ENCODE measurements around the gene BIN1. TPM values are rescaled to one million over a fixed set of nuclear protein-coding genes. Genes with fewer than 3 reads are reported as not detected.

The BIN1 gene
- total RNA-seq, 1 experiment from 2014 or later, result 42.5 TPM

DNA sequence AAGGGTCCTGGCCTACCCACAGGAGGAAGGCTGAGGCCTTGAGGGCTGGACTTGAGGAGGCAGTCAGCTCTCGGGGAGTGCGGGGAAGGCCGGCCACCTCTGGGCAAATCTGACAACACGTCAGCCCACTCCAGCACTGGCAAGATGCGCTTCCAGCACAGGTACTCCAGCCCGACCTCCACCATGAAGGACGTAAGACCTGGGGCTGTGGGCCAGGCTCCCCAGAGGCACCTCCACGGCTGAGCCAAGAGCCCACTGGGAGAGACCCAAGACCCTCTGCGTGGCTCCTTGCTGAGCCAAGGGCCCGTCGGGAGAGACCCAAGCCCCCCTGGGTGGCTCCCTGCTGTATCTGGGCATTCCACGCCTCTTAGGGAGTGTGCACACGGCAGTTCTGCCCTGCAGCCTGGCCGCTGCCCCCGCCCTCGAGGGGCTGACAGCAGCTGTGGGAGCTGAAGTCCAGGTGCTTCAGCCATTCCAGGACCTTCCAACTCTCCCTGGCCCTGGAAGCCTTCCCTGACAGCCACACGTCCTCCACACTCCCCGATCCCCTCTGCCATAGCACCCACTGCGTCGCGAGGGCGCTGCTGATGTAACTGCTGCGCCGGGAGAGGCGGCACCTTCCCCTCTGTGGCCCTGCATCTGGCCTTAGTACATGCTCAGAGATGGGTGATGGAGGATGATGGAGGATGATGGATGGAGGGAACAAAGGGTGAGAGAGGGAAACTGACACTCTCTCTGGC lies 50.2 kb downstream of the BIN1 start (continued):
- TF ChIP-seq, protein P1, sequence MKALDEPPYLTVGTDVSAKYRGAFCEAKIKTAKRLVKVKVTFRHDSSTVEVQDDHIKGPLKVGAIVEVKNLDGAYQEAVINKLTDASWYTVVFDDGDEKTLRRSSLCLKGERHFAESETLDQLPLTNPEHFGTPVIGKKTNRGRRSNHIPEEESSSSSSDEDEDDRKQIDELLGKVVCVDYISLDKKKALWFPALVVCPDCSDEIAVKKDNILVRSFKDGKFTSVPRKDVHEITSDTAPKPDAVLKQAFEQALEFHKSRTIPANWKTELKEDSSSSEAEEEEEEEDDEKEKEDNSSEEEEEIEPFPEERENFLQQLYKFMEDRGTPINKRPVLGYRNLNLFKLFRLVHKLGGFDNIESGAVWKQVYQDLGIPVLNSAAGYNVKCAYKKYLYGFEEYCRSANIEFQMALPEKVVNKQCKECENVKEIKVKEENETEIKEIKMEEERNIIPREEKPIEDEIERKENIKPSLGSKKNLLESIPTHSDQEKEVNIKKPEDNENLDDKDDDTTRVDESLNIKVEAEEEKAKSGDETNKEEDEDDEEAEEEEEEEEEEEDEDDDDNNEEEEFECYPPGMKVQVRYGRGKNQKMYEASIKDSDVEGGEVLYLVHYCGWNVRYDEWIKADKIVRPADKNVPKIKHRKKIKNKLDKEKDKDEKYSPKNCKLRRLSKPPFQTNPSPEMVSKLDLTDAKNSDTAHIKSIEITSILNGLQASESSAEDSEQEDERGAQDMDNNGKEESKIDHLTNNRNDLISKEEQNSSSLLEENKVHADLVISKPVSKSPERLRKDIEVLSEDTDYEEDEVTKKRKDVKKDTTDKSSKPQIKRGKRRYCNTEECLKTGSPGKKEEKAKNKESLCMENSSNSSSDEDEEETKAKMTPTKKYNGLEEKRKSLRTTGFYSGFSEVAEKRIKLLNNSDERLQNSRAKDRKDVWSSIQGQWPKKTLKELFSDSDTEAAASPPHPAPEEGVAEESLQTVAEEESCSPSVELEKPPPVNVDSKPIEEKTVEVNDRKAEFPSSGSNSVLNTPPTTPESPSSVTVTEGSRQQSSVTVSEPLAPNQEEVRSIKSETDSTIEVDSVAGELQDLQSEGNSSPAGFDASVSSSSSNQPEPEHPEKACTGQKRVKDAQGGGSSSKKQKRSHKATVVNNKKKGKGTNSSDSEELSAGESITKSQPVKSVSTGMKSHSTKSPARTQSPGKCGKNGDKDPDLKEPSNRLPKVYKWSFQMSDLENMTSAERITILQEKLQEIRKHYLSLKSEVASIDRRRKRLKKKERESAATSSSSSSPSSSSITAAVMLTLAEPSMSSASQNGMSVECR (CRISPR knock-in tag; IDR thresholded peaks at IDR 0.05; ENCODE audit: borderline replicate concordance), result no peak

DNA sequence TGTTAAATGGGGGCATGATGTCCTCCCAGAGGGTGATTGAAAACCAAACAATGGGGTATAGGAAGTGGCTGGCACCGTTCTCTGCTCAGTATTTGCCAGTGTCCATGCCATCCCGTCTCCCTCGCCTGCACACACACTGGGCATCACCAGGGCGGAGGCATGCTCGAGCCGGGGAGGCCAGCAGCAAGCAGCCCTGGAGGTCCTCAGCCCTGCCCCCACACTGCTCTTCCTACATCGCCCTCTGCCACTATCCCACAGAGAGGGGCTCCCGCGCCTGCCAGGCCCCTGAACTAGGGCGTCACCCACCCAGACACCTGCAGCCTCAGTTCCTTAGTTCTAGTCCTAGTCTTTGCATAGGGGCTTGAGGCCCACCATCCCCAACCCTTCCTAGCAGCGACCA lies 50.9 kb downstream of the BIN1 start:
- no peak overlapping the region for H3K27ac Mint-ChIP-seq
- H3K4me3 Mint-ChIP-seq, result no peak overlapping the region
- TF ChIP-seq, protein P2, sequence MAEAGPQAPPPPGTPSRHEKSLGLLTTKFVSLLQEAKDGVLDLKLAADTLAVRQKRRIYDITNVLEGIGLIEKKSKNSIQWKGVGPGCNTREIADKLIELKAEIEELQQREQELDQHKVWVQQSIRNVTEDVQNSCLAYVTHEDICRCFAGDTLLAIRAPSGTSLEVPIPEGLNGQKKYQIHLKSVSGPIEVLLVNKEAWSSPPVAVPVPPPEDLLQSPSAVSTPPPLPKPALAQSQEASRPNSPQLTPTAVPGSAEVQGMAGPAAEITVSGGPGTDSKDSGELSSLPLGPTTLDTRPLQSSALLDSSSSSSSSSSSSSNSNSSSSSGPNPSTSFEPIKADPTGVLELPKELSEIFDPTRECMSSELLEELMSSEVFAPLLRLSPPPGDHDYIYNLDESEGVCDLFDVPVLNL (CRISPR knock-in tag; IDR thresholded peaks at IDR 0.05; ENCODE audit: borderline replicate concordance, low read depth), result no peak
- TF ChIP-seq, protein P3, sequence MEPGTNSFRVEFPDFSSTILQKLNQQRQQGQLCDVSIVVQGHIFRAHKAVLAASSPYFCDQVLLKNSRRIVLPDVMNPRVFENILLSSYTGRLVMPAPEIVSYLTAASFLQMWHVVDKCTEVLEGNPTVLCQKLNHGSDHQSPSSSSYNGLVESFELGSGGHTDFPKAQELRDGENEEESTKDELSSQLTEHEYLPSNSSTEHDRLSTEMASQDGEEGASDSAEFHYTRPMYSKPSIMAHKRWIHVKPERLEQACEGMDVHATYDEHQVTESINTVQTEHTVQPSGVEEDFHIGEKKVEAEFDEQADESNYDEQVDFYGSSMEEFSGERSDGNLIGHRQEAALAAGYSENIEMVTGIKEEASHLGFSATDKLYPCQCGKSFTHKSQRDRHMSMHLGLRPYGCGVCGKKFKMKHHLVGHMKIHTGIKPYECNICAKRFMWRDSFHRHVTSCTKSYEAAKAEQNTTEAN (CRISPR knock-in tag; IDR thresholded peaks at IDR 0.05), result no peak
- TF ChIP-seq, protein P4, sequence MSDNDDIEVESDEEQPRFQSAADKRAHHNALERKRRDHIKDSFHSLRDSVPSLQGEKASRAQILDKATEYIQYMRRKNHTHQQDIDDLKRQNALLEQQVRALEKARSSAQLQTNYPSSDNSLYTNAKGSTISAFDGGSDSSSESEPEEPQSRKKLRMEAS (CRISPR knock-in tag; IDR thresholded peaks at IDR 0.05), result no peak
- no peak for TF ChIP-seq CREB1 (CRISPR knock-in tag; IDR thresholded peaks at IDR 0.05)
- TF ChIP-seq, protein P5, sequence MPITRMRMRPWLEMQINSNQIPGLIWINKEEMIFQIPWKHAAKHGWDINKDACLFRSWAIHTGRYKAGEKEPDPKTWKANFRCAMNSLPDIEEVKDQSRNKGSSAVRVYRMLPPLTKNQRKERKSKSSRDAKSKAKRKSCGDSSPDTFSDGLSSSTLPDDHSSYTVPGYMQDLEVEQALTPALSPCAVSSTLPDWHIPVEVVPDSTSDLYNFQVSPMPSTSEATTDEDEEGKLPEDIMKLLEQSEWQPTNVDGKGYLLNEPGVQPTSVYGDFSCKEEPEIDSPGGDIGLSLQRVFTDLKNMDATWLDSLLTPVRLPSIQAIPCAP (CRISPR knock-in tag; IDR thresholded peaks at IDR 0.05), result no peak
- no peak for TF ChIP-seq EMX1 (CRISPR knock-in tag; IDR thresholded peaks at IDR 0.05)
- CTCF ChIA-PET, result no interaction called here
- POLR2A ChIA-PET, result no interaction called here
- H3K27me3 Mint-ChIP-seq (ENCODE audit: low read depth), result no peaks in the 10 kb centered on the region
- no peaks in the 10 kb centered on the region for H3K9me3 Mint-ChIP-seq
- ATAC-seq, result no peak
- no peaks in the 10 kb centered on the region; the same call in 1 of the 2 replicates for H3K4me1 Mint-ChIP-seq
- H3K36me3 Mint-ChIP-seq, result 0 out of 2 replicates have a peak, but pooled peaks cover 3% of the 10 kb centered on the region
- no peak for DNase-seq (ENCODE audit: low spot score)

DNA sequence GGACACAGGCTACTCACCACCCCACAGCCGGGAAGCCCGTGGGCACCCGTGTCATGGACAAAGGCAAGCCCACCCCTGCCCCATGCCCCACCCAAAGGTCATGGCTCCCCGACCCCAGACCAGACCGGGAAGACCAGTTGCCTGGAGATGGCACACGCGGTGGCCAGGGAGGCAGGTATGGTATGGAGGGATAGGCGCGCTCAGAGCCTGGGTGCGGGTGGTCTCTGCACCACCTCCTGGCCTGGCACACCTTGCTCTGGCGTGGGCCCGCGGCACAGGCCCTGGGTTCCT lies 51.2 kb downstream of the BIN1 start:
- no peak overlapping the region for H3K4me3 Mint-ChIP-seq
- H3K27ac Mint-ChIP-seq, result no peak overlapping the region
- no peaks in the 10 kb centered on the region for H3K27me3 Mint-ChIP-seq (ENCODE audit: low read depth)
- ATAC-seq (no peak), DNase-seq (ENCODE audit: low spot score) (no peak)
- 0 out of 2 replicates have a peak, but pooled peaks cover 3% of the 10 kb centered on the region for H3K36me3 Mint-ChIP-seq
- CTCF ChIA-PET, result no interaction called here
- POLR2A ChIA-PET, result no interaction called here
- H3K4me1 Mint-ChIP-seq, result no peaks in the 10 kb centered on the region; the same call in 1 of the 2 replicates
- no peaks in the 10 kb centered on the region for H3K9me3 Mint-ChIP-seq
- TF ChIP-seq ZNF317 (CRISPR knock-in tag; IDR thresholded peaks at IDR 0.05; ENCODE audit: borderline replicate concordance, low read depth) (no peak), ZNF416 (CRISPR knock-in tag; IDR thresholded peaks at IDR 0.05) (no peak), ZNF423 (CRISPR knock-in tag; IDR thresholded peaks at IDR 0.05) (no peak), OVOL2 (CRISPR knock-in tag; IDR thresholded peaks at IDR 0.05; ENCODE audit: borderline replicate concordance) (no peak), EMX1 (CRISPR knock-in tag; IDR thresholded peaks at IDR 0.05) (no peak), SMAD3 (CRISPR knock-in tag; IDR thresholded peaks at IDR 0.05; ENCODE audit: borderline replicate concordance) (no peak), ATF1 (CRISPR knock-in tag; IDR thresholded peaks at IDR 0.05) (no peak), NFYB (CRISPR knock-in tag; conservative IDR thresholded peaks at IDR 0.05; ENCODE audit: low read depth) (no peak), MXD4 (CRISPR knock-in tag; IDR thresholded peaks at IDR 0.05; ENCODE audit: borderline replicate concordance) (no peak), ZBTB21 (CRISPR knock-in tag; IDR thresholded peaks at IDR 0.05; ENCODE audit: borderline replicate concordance) (no peak), IRF2 (CRISPR knock-in tag; IDR thresholded peaks at IDR 0.05; ENCODE audit: borderline replicate concordance, low read depth) (no peak)
- TF ChIP-seq, protein P6, sequence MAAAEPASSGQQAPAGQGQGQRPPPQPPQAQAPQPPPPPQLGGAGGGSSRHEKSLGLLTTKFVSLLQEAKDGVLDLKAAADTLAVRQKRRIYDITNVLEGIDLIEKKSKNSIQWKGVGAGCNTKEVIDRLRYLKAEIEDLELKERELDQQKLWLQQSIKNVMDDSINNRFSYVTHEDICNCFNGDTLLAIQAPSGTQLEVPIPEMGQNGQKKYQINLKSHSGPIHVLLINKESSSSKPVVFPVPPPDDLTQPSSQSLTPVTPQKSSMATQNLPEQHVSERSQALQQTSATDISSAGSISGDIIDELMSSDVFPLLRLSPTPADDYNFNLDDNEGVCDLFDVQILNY (CRISPR knock-in tag; IDR thresholded peaks at IDR 0.05), result no peak
- TF ChIP-seq, protein P5 (CRISPR knock-in tag; IDR thresholded peaks at IDR 0.05), result no peak
- TF ChIP-seq, protein P7, sequence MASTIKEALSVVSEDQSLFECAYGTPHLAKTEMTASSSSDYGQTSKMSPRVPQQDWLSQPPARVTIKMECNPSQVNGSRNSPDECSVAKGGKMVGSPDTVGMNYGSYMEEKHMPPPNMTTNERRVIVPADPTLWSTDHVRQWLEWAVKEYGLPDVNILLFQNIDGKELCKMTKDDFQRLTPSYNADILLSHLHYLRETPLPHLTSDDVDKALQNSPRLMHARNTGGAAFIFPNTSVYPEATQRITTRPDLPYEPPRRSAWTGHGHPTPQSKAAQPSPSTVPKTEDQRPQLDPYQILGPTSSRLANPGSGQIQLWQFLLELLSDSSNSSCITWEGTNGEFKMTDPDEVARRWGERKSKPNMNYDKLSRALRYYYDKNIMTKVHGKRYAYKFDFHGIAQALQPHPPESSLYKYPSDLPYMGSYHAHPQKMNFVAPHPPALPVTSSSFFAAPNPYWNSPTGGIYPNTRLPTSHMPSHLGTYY (CRISPR knock-in tag; IDR thresholded peaks at IDR 0.05), result no peak
